Measurements from ENCODE around the gene PTGES3L. TPM values are rescaled to one million over a fixed set of nuclear protein-coding genes. Genes with fewer than 3 reads are reported as not detected.

The PTGES3L gene
- total RNA-seq, 2 experiments from 2014 or later, result 2.2 to 2.8 TPM

DNA sequence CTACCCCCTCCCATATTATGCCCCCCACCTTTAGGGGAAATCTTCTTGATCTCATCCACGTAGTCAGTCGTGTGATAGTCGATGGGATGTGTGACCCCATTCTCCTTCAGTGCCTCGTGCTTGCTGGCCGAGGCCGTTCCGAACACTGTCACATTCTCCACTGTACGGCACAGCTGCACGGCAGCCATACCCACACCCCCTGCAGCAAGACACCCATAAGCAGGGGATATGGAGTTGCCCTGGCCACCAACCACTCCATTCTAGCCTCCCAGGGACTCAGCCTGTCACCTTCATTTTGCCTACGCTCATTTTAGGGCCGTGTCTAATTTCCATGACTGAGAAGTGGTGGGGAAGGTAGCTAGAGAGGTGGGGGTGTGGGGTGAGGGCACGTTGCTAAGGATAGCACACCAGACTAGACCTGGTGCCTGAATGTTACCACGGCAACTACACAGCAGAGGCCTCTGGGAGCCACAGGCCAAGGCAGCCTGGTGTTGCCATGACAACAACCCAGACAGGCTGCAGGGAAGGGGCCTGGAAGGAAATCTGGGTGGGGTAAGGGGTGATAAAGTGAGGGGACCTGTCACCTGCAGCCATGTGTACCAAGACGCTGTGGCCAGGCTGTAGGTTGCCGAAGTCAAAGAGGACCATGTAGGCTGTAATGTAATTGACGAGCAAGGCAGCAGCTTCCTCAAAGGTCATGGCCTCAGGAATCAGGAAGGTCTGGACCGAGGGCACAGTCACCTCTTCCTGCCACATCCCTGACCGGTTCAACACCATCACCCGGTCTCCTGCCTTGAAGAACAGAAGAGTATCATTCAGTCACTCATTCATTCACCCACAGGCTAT is 38.4 kb upstream of the PTGES3L start:
- DNase-seq, result no peak
- ATAC-seq, result peak; percentile 15

GRCh38 chr17:43016216-43016615 is 36.3 kb upstream of the PTGES3L start:
- ChIA-PET POLR2A (interaction anchor here (1.0 to 6.4 kb wide), 3 partner anchors 14 to 299 kb away, joined by 3 to 36 read pairs (median 13); partner anchors contain the start of gene RPL27), CTCF (no interaction called here)
- intact Hi-C loops (cut with micrococcal nuclease), result loop anchor here (10.0 kb wide), 1 partner anchor 199 kb away; the partner anchor contains the start of gene TMEM106A
- TF ChIP-seq CTCF (IDR thresholded peaks at IDR 0.05), result no peak
- Mint-ChIP-seq H3K4me3 (no peak overlapping the region), H3K4me1 (ENCODE audit: low read depth) (peaks cover 27% of the 10 kb centered on the region), H3K27ac (no peak overlapping the region), H3K27me3 (no peaks in the 10 kb centered on the region), H3K36me3 (ENCODE audit: low read depth) (no peaks in the 10 kb centered on the region), H3K9me3 (no peaks in the 10 kb centered on the region)
- ATAC-seq (no peak), DNase-seq (no peak)

More for the DNA sequence above, 38.4 kb upstream of the PTGES3L start:
- Mint-ChIP-seq H3K4me1 (ENCODE audit: low read depth) (peaks cover 31% of the 10 kb centered on the region), H3K27ac (no peak overlapping the region), H3K9me3 (no peaks in the 10 kb centered on the region), H3K36me3 (ENCODE audit: low read depth) (no peaks in the 10 kb centered on the region), H3K27me3 (no peaks in the 10 kb centered on the region), H3K4me3 (no peak overlapping the region)
- TF ChIP-seq CTCF (IDR thresholded peaks at IDR 0.05), result no peak
- POLR2A ChIA-PET, result interaction anchor here (1.0 to 3.1 kb wide), 3 partner anchors 8 to 19 kb away, joined by 3 to 13 read pairs (median 7); partner anchors contain the start of genes IFI35 and RPL27
- intact Hi-C loops (cut with micrococcal nuclease), result loop anchor here (10.0 kb wide), 1 partner anchor 197 kb away; the partner anchor contains the start of gene TMEM106A
- CTCF ChIA-PET, result no interaction called here

DNA sequence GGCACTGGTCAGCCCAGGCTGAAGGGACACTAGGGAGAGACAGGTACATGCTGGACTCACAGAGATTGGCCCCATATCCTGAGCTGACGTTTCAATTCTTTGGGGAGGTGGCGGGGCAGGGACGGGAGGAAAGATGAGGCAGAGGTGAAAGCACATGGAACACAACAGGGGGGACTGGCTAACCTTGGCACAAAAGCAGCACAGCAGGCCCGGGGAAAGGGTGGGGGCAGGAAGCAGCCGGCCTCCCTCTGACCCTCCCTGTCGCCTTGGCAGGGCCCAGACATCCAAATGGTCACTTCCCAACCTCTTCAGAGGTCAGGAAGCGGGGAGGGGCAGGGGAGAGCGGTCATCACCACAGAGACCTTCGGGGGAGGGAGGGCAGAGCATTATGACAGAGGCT is 35.7 kb upstream of the PTGES3L start:
- POLR2A ChIA-PET, result interaction anchor here (1.0 to 6.4 kb wide), 4 partner anchors 9 to 300 kb away, joined by 3 to 36 read pairs (median 8); partner anchors contain the start of genes IFI35 and RPL27

GRCh38 chr17:43014649-43015542 is 35.0 kb upstream of the PTGES3L start:
- peaks cover 24% of the 10 kb centered on the region for H3K4me1 Mint-ChIP-seq (ENCODE audit: low read depth)
- ChIA-PET POLR2A (interaction anchor here (1.0 to 6.4 kb wide), 4 partner anchors 8 to 301 kb away, joined by 4 to 36 read pairs (median 8); partner anchors contain the start of genes IFI35 and RPL27), CTCF (interaction anchor here (1.0 to 1.6 kb wide), 2 partner anchors 9 to 18 kb away, joined by 3 to 4 read pairs; no protein-coding TSS in a partner anchor)
- ATAC-seq, result no peak
- H3K4me3 Mint-ChIP-seq, result no peak overlapping the region
- no peaks in the 10 kb centered on the region for H3K27me3 Mint-ChIP-seq
- no peaks in the 10 kb centered on the region for H3K9me3 Mint-ChIP-seq
- no peak for TF ChIP-seq CTCF (IDR thresholded peaks at IDR 0.05)
- intact Hi-C loops (cut with micrococcal nuclease), result loop anchor here (10.0 kb wide), 1 partner anchor 200 kb away; the partner anchor contains the start of gene TMEM106A
- H3K27ac Mint-ChIP-seq, result no peak overlapping the region
- no peak for DNase-seq
- H3K36me3 Mint-ChIP-seq (ENCODE audit: low read depth), result peaks cover 3% of the 10 kb centered on the region

More for the DNA sequence above, 35.7 kb upstream of the PTGES3L start:
- Mint-ChIP-seq H3K27me3 (no peaks in the 10 kb centered on the region), H3K27ac (no peak overlapping the region), H3K9me3 (no peaks in the 10 kb centered on the region), H3K4me3 (no peak overlapping the region), H3K36me3 (ENCODE audit: low read depth) (no peaks in the 10 kb centered on the region), H3K4me1 (ENCODE audit: low read depth) (peaks cover 24% of the 10 kb centered on the region)
- intact Hi-C loops (cut with micrococcal nuclease), result loop anchor here (10.0 kb wide), 1 partner anchor 199 kb away; the partner anchor contains the start of gene TMEM106A
- ATAC-seq, result no peak
- no peak for DNase-seq
- CTCF ChIA-PET, result interaction anchor here (1.6 kb wide), 1 partner anchor 8 kb away, joined by 4 read pairs; no protein-coding TSS in a partner anchor
- no peak for TF ChIP-seq CTCF (IDR thresholded peaks at IDR 0.05)
